GM12878 (cell line): ENCODE results near the gene SERPINA4. TPM values are rescaled to one million over a fixed set of nuclear protein-coding genes. Genes with fewer than 3 reads are reported as not detected.

Experiments
- ATAC-seq: fragments of 200-7000 bp; cut with Tn5 transposase; 3 replicates; pipeline ENCODE4 v1.9.1; 2020; ENCODE audit warnings: mild to moderate bottlenecking, moderate library complexity
- BruUV-seq: library from RNA; stranded (reverse); fragments of 400-500 nt; replicated peaks from 2 replicates; lab custom pipeline; 2021; lab: Mats Ljungman, UMichigan
- CTCF ChIA-PET: fragments of 300-600 bp; sonication (Branson Sonifier 250); formaldehyde crosslinking; extraction: SDS; loops from one replicate; lab custom pipeline; 2021; ENCODE audit warnings: inconsistent platforms; lab: Yijun Ruan, JAX
- POLR2A ChIA-PET: fragments of 350-600 bp; formaldehyde crosslinking; extraction: SDS; loops from one replicate; lab custom pipeline; 2021; ENCODE audit warnings: inconsistent platforms; lab: Charles Lee
- RAD21 ChIA-PET: fragments of 300-600 bp; sonication (Branson Sonifier 250); formaldehyde crosslinking; loops from one replicate; lab custom pipeline; 2023; ENCODE audit warnings: antibody characterized with exemption; ENCODE audit not compliant: unreplicated experiment; lab: Charles Lee
- SMC1A ChIA-PET: fragments of 300-600 bp; sonication (Branson Sonifier 250); formaldehyde crosslinking; loops from one replicate; lab custom pipeline; 2023; ENCODE audit not compliant: unreplicated experiment, uncharacterized antibody; lab: Charles Lee
- DNase-seq: peaks from one replicate; pipeline ENCODE4 v3.0.0-alpha.2; 2011; ENCODE audit warnings: low read depth, low spot score
- FAIRE-seq: peaks from 3 replicates; lab custom pipeline; 2011; peaks lifted over from hg19 to GRCh38; lab: Jason Lieb, UNC
- H2AFZ ChIP-seq: 2 replicates; pipeline ENCODE4 v1.6.0; 2011; ENCODE audit warnings: low read depth, low read length, control low read depth; ENCODE audit not compliant: control insufficient read depth
- H3K27ac ChIP-seq: 2 replicates; pipeline ENCODE4 v1.5.1; 2011; ENCODE audit warnings: control low read depth; ENCODE audit not compliant: control insufficient read depth, insufficient read depth
- H3K27me3 ChIP-seq, 2 experiments: replicated peaks in 1 of 2; 2 replicates each; pipeline versions ENCODE4 v1.6.0 to v1.6.1; 2011; ENCODE audit warnings: low read length in 1 of 2; ENCODE audit not compliant: control insufficient read depth in 2 of 2, insufficient read depth in 2 of 2
- H3K36me3 ChIP-seq, 2 experiments: 2 replicates each; pipeline ENCODE4 v1.5.1; 2011; ENCODE audit warnings: low read length in 1 of 2; ENCODE audit not compliant: control insufficient read depth in 2 of 2, insufficient read depth in 2 of 2
- H3K4me1 ChIP-seq: 2 replicates; pipeline ENCODE4 v1.6.1; 2011; ENCODE audit warnings: mild to moderate bottlenecking, low read length, moderate library complexity, mixed read lengths; ENCODE audit not compliant: control insufficient read depth, insufficient read depth
- H3K4me2 ChIP-seq: 2 replicates; pipeline ENCODE4 v1.6.0; 2011; ENCODE audit warnings: control low read depth; ENCODE audit not compliant: control insufficient read depth, insufficient read depth
- H3K4me3 ChIP-seq: fragments of 200-600 bp; sonication (generic); 2 replicates; pipeline ENCODE4 v1.5.1; 2016
- H3K79me2 ChIP-seq: 2 replicates; pipeline ENCODE4 v1.6.0; 2011; ENCODE audit warnings: low read length; ENCODE audit not compliant: control insufficient read depth, insufficient read depth
- H3K9ac ChIP-seq: 2 replicates; pipeline ENCODE4 v1.8.0; 2011; ENCODE audit warnings: low read length, control low read depth, mixed read lengths; ENCODE audit not compliant: control insufficient read depth, insufficient read depth
- H3K9me3 ChIP-seq: replicated peaks from 3 replicates; pipeline ENCODE4 v1.5.1; 2011; ENCODE audit warnings: mild to moderate bottlenecking, low read length; ENCODE audit not compliant: control insufficient read depth, insufficient read depth
- H4K20me1 ChIP-seq: 2 replicates; pipeline ENCODE4 v1.6.0; 2011; ENCODE audit not compliant: control insufficient read depth, insufficient read depth
- EZH2 ChIP-seq: IDR thresholded peaks from 2 replicates; pipeline ENCODE4 v1.6.1; 2012; ENCODE audit warnings: low read depth, mild to moderate bottlenecking, control low read depth, inconsistent platforms, low read length, borderline replicate concordance; ENCODE audit not compliant: control insufficient read depth
- HDGF ChIP-seq: fragments of 450-650 bp; IDR thresholded peaks from 2 replicates; pipeline ENCODE4 v1.6.1; 2016; ENCODE audit warnings: antibody characterized with exemption
- LARP7 ChIP-seq: fragments of 450-650 bp; IDR thresholded peaks from 2 replicates; pipeline ENCODE4 v1.6.1; 2017; ENCODE audit warnings: mild to moderate bottlenecking
- MEF2A ChIP-seq: IDR thresholded peaks from 2 replicates; pipeline ENCODE4 v1.6.1; 2011; ENCODE audit warnings: low read depth, mild to moderate bottlenecking, low read length, moderate library complexity; ENCODE audit not compliant: insufficient read depth
- MEF2B ChIP-seq: fragments of 450-650 bp; IDR thresholded peaks from 2 replicates; pipeline ENCODE4 v1.6.1; 2018; ENCODE audit warnings: mild to moderate bottlenecking, moderate library complexity; ENCODE audit not compliant: partially characterized antibody, poor library complexity, severe bottlenecking
- NFXL1 ChIP-seq: fragments of 450-650 bp; IDR thresholded peaks from 2 replicates; pipeline ENCODE4 v1.6.1; 2017; ENCODE audit warnings: antibody characterized with exemption, mild to moderate bottlenecking, borderline replicate concordance
- NR2C2 ChIP-seq: IDR thresholded peaks from 2 replicates; pipeline ENCODE4 v1.6.1; 2011; ENCODE audit warnings: borderline replicate concordance, low read depth; ENCODE audit not compliant: control insufficient read depth, insufficient read length
- RB1 ChIP-seq: fragments of 450-650 bp; formaldehyde crosslinking; IDR thresholded peaks from 2 replicates; pipeline ENCODE4 v1.6.1; 2017; ENCODE audit warnings: mild to moderate bottlenecking, borderline replicate concordance
- RELB ChIP-seq: fragments of 450-650 bp; IDR thresholded peaks from 2 replicates; pipeline ENCODE4 v1.6.1; 2017; ENCODE audit warnings: low read depth, mild to moderate bottlenecking, moderate library complexity
- ZBTB40 ChIP-seq: fragments of 450-650 bp; IDR thresholded peaks from 2 replicates; pipeline ENCODE4 v1.6.1; 2016; ENCODE audit warnings: mild to moderate bottlenecking, moderate library complexity, borderline replicate concordance
- WGBS: methylation state at CpG from one replicate; pipeline ENCODE4 v1.1.6; 2016; ENCODE audit warnings: low lambda C conversion rate; ENCODE audit not compliant: insufficient replicate concordance, insufficient coverage; ENCODE audit errors: missing lambda C conversion rate; 5-methylcytosine and 5-hydroxymethylcytosine counted together
- in situ Hi-C: fragments of 300-500 bp; cut with MboI; formaldehyde crosslinking; loops from 9 replicates; pipeline ENCODE4 v1.14.3; 2018; ENCODE audit warnings: mixed read lengths
- intact Hi-C: fragments of 100-400 bp; cut with micrococcal nuclease; formaldehyde crosslinking; loops from one replicate; pipeline ENCODE4 v1.14.2; 2022; ENCODE audit not compliant: unreplicated experiment
- polyA plus RNA-seq, 11 experiments: library from polyadenylated mRNA; depleted of rRNA in 4 of 11; unstranded in 6 of 11; stranded (reverse) in 5 of 11; fragments of >200 nt; fragmentation: Nextera tagmentation in 4 of 11; fragmentation: Illumina TruSeq in 1 of 11; extraction: Ambion mirVana in 4 of 11; extraction: Trizol in 1 of 11; gene quantifications; 1 replicate in 1 of 11; 2 replicates in 10 of 11; pipeline versions ENCODE4 v1.2.1 to v1.2.3, GENCODE V29; 2011 to 2016; ENCODE audit warnings: inconsistent platforms in 2 of 11, missing spikeins in 2 of 11, low read depth in 1 of 11
- total RNA-seq, 4 experiments: library from RNA; depleted of rRNA in 3 of 4; stranded (reverse); fragments of >200 nt in 3 of 4; fragmentation: Illumina TruSeq in 1 of 4; extraction: Trizol in 1 of 4; gene quantifications; 2 replicates each; pipeline versions ENCODE4 v1.2.1 to v1.2.3, GENCODE V29; 2013 to 2021

SERPINA4 gene
- total and polyA plus RNA-seq, 10 of the 15 experiments (the other 5 are each of a cell fraction or from before 2014, with no cell fraction given) = 0.13 TPM; not detected in 9

GRCh38 chr14:94591871-94592270, 30.6 kb downstream of the SERPINA4 start:
- H3K27me3 ChIP-seq = no peaks in the 10 kb centered on the region; a peak in 1 of 4 replicates
- no peak for DNase-seq
- ChIA-PET POLR2A (no interaction called here), SMC1A (no interaction called here), RAD21 (no interaction called here), CTCF (no interaction called here)
- H3K9me3 ChIP-seq = no peaks in the 10 kb centered on the region
- no peak for ATAC-seq
- no peak overlapping the region for H3K4me2 ChIP-seq
- H3K79me2 ChIP-seq = no peaks in the 10 kb centered on the region
- no peak overlapping the region for H2AFZ ChIP-seq
- no peaks in the 10 kb centered on the region for H3K36me3 ChIP-seq
- 29% methylated on average over 8 of the region's 8 CpGs for WGBS
- H3K27ac ChIP-seq = no peak overlapping the region
- intact Hi-C loops (no loop called here), in situ Hi-C loops (no loop called here)
- no peaks in the 10 kb centered on the region for H3K4me1 ChIP-seq
- H3K9ac ChIP-seq = no peak overlapping the region
- FAIRE-seq = no peak
- no peak overlapping the region for H3K4me3 ChIP-seq
- no peak for TF ChIP-seq NR2C2
- TF ChIP-seq RB1 = no peak
- BruUV-seq = no TSS peak
- H4K20me1 ChIP-seq = no peaks in the 10 kb centered on the region

- intact Hi-C loops (no loop called here), in situ Hi-C loops (no loop called here)
- H3K4me2 ChIP-seq = no peak overlapping the region
- no peak overlapping the region for H3K4me3 ChIP-seq
- ChIA-PET CTCF (no interaction called here), POLR2A (no interaction called here), SMC1A (no interaction called here), RAD21 (no interaction called here)
- no peak for DNase-seq
- H3K9me3 ChIP-seq = no peaks in the 10 kb centered on the region
- FAIRE-seq = no peak
- H3K27me3 ChIP-seq = no peaks in the 10 kb centered on the region; a peak in 1 of 4 replicates
- no peak overlapping the region for H3K9ac ChIP-seq
- BruUV-seq = no TSS peak
- ATAC-seq = no peak
- no peaks in the 10 kb centered on the region for H3K4me1 ChIP-seq
- no peaks in the 10 kb centered on the region for H3K79me2 ChIP-seq
- H3K36me3 ChIP-seq = no peaks in the 10 kb centered on the region
- no peaks in the 10 kb centered on the region for H4K20me1 ChIP-seq
- no peak overlapping the region for H3K27ac ChIP-seq
- H2AFZ ChIP-seq = no peak overlapping the region
- TF ChIP-seq MEF2B (no peak), NFXL1 (no peak), MEF2A (no peak), HDGF (no peak), RELB (no peak), LARP7 (no peak), ZBTB40 (no peak), EZH2 (no peak)
Observed at GRCh38 chr14:94592457-94592856, 31.2 kb downstream of the SERPINA4 start.
